ENCODE data around the gene TWF2.

Gene TWF2

GRCh38 chr3:52256622-52257021 is 17.7 kb upstream of the TWF2 start:
- DNase-seq: no peak

- no peak for DNase-seq
These were observed 17.2 kb upstream of the TWF2 start for GRCh38 chr3:52256159-52256558.

- no peak for DNase-seq
These were observed 15.7 kb upstream of the TWF2 start for GRCh38 chr3:52254608-52255007.

- DNase-seq: peak; percentile 92
These were observed 14.7 kb upstream of the TWF2 start for GRCh38 chr3:52253314-52254304.

GRCh38 chr3:52250122-52250521 is 11.2 kb upstream of the TWF2 start:
- no peak for DNase-seq

- no peak for DNase-seq
These were observed 10.7 kb upstream of the TWF2 start for GRCh38 chr3:52249683-52250082.

GRCh38 chr3:52248816-52249547 is 10.0 kb upstream of the TWF2 start:
- DNase-seq: peak; percentile 29

GRCh38 chr3:52248165-52248541 is 9.2 kb upstream of the TWF2 start:
- DNase-seq: no peak

GRCh38 chr3:52247409-52248164 is 8.6 kb upstream of the TWF2 start:
- DNase-seq: no peak

- no peak for DNase-seq
These were observed 7.9 kb upstream of the TWF2 start for GRCh38 chr3:52246728-52247408.

- DNase-seq: no peak
These were observed 7.3 kb upstream of the TWF2 start for GRCh38 chr3:52246264-52246620.

GRCh38 chr3:52245322-52246263 is 6.6 kb upstream of the TWF2 start, which contains the start of gene PPM1M:
TSS of gene PPM1M (plus strand) at chr3:52245759. CDS start at chr3:52245825, 66 bp downstream.
- DNase-seq: peak; percentile 68

GRCh38 chr3:52243791-52244628 is 5.1 kb upstream of the TWF2 start:
- no peak for DNase-seq

- DNase-seq: no peak
These were observed 3.1 kb upstream of the TWF2 start for GRCh38 chr3:52242039-52242438.

GRCh38 chr3:52240886-52241370 is 2.0 kb upstream of the TWF2 start:
- DNase-seq: no peak

GRCh38 chr3:52240059-52240885 is 1.3 kb upstream of the TWF2 start:
- DNase-seq: peak; percentile 86

- peak; percentile 41 for DNase-seq
These were observed 681 bp downstream of the TWF2 start for GRCh38 chr3:52238193-52238760.

- peak; percentile 69 for DNase-seq
These were observed 1.2 kb downstream of the TWF2 start for GRCh38 chr3:52237657-52238172.

Measured in RPMI8226 (cell line).